Activated T-cell treated with anti-CD3 and anti-CD28 coated beads for 24 hours (primary cell): Measurements from ENCODE around the gene AKR1E2.

Experiments
- DNase-seq: peaks from one replicate; pipeline ENCODE4 v3.0.0-alpha.2; 2020; ENCODE audit warnings: low read depth

Gene AKR1E2

GRCh38 chr10:4845766-4846165 lies 19.8 kb downstream of the AKR1E2 start:
- DNase-seq = no peak

- no peak for DNase-seq
Measured at GRCh38 chr10:4846775-4847174, 20.8 kb downstream of the AKR1E2 start.

GRCh38 chr10:4847561-4848355 lies 21.8 kb downstream of the AKR1E2 start:
- DNase-seq = no peak

GRCh38 chr10:4848356-4849041 lies 22.5 kb downstream of the AKR1E2 start:
- DNase-seq = no peak

- no peak for DNase-seq
Measured at GRCh38 chr10:4849042-4849402, 23.0 kb downstream of the AKR1E2 start.

GRCh38 chr10:4849555-4850242 lies 23.7 kb downstream of the AKR1E2 start:
- DNase-seq = peak; percentile 79

- DNase-seq = no peak
Measured at GRCh38 chr10:4850397-4850796, 24.4 kb downstream of the AKR1E2 start.

- no peak for DNase-seq
Measured at GRCh38 chr10:4851176-4851575, 25.2 kb downstream of the AKR1E2 start.

GRCh38 chr10:4851846-4852245 lies 25.8 kb downstream of the AKR1E2 start:
- no peak for DNase-seq

GRCh38 chr10:4865945-4866661 lies 40.1 kb downstream of the AKR1E2 start:
- no peak for DNase-seq

- no peak for DNase-seq
Measured at GRCh38 chr10:4867109-4867519, 41.1 kb downstream of the AKR1E2 start.

- no peak for DNase-seq
Measured at GRCh38 chr10:4867520-4868356, 41.7 kb downstream of the AKR1E2 start.

GRCh38 chr10:4868357-4868657 lies 42.3 kb downstream of the AKR1E2 start:
- no peak for DNase-seq

- DNase-seq = no peak
Measured at GRCh38 chr10:4882704-4883078, 56.7 kb downstream of the AKR1E2 start.

- DNase-seq = no peak
Measured at GRCh38 chr10:4883079-4883739, 57.2 kb downstream of the AKR1E2 start.

GRCh38 chr10:4885162-4885561 lies 59.2 kb downstream of the AKR1E2 start:
- no peak for DNase-seq

GRCh38 chr10:4887501-4887900 lies 61.5 kb downstream of the AKR1E2 start:
- no peak for DNase-seq

- no peak for DNase-seq
Measured at GRCh38 chr10:4888236-4888635, 62.2 kb downstream of the AKR1E2 start.

GRCh38 chr10:4889959-4890358 lies 64.0 kb downstream of the AKR1E2 start:
- DNase-seq = no peak

- no peak for DNase-seq
Measured at GRCh38 chr10:4892681-4893080, 66.7 kb downstream of the AKR1E2 start.

- no peak for DNase-seq
Measured at GRCh38 chr10:4894335-4894734, 68.3 kb downstream of the AKR1E2 start.
